Left ventricle myocardium inferior (tissue), 1 donor: ENCODE data around the gene TXNRD2. TPM values are rescaled to one million over a fixed set of nuclear protein-coding genes. Genes with fewer than 3 reads are reported as not detected.

ENCODE experiments used
- DNase-seq: peaks from one replicate; pipeline ENCODE4 v3.0.0-alpha.2; 2020
- H3K27ac ChIP-seq: fragments of 200-600 bp; replicated peaks from 2 replicates; pipeline ENCODE4 v1.8.0; 2021
- H3K27me3 ChIP-seq: fragments of 200-600 bp; 2 replicates; pipeline ENCODE4 v1.8.0; 2021; ENCODE audit warnings: low read depth
- H3K36me3 ChIP-seq: fragments of 200-600 bp; 2 replicates; pipeline ENCODE4 v1.8.0; 2021
- H3K4me1 ChIP-seq: fragments of 200-600 bp; 2 replicates; pipeline ENCODE4 v1.8.0; 2021
- H3K4me3 ChIP-seq: fragments of 200-600 bp; 2 replicates; pipeline ENCODE4 v1.8.0; 2021; ENCODE audit warnings: mild to moderate bottlenecking, moderate library complexity
- H3K9me3 ChIP-seq: fragments of 200-600 bp; replicated peaks from 2 replicates; pipeline ENCODE4 v1.8.0; 2021
- intact Hi-C: fragments of 100-400 bp; cut with micrococcal nuclease; formaldehyde crosslinking; loops from one replicate; pipeline ENCODE4 v1.11.0; 2022
- total RNA-seq: library from RNA; stranded (reverse); fragmentation: NEBNext Ultra II Directional; extraction: Animal tissue kit (Norgen Biotek cat#: 25700); gene quantifications from one replicate; pipeline ENCODE4 v1.2.1, GENCODE V29; 2021
- TF ChIP-seq, protein P1 (sequence below): fragments of 200-600 bp; IDR thresholded peaks from 2 replicates; pipeline ENCODE4 v1.8.0; 2021; ENCODE audit warnings: antibody characterized with exemption, mild to moderate bottlenecking, borderline replicate concordance
- donor health status: DM: no; HTN: yes; CAD: no; lungs with severe emphysema.

TXNRD2 gene
- total RNA-seq, 1 donor from 2014 or later, result 35.2 TPM

DNA sequence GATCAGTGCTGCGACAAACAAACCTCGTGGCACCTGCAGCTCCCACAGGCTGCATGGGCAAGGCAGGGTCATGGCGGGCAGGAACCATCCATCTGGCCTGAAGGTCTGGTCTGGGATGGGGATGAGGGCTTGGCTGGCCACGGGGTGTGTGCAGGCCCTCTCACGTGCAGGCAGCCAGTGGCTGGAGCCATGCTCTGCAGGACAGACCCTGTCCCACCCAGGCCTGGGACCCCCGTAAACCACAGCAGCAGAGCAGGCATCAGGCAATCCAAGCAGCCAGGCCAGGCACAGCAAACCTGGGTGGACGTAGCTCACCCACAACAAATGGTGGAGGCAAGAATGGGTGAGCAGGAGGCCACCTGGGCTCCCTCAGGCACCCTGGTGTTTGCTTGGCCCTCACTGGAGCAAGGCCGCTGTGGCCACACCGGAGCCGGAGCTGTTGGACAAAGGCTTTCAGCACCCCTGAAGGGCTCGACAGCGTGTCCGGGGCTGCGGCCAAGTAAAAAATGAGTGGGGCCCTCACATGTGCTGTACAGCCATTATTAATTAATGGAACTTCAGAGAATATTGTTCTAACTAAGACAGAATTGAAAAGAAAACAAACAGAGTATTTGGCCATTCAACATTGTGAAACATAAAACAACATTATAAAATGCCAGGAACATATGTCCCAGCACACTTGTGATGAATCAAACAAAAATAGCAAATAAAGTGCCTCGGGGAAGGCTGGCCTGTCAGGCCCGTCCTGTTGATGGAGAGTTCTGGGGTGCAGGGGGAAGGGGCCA is 63.0 kb downstream of the TXNRD2 start:
- no peak for DNase-seq
- intact Hi-C loops, result no loop called here
- H3K36me3 ChIP-seq, result no peaks in the 10 kb centered on the region
- no peaks in the 10 kb centered on the region for H3K9me3 ChIP-seq
- no peak overlapping the region for H3K4me3 ChIP-seq
- H3K4me1 ChIP-seq, result peaks cover 37% of the 10 kb centered on the region
- TF ChIP-seq, protein P1, sequence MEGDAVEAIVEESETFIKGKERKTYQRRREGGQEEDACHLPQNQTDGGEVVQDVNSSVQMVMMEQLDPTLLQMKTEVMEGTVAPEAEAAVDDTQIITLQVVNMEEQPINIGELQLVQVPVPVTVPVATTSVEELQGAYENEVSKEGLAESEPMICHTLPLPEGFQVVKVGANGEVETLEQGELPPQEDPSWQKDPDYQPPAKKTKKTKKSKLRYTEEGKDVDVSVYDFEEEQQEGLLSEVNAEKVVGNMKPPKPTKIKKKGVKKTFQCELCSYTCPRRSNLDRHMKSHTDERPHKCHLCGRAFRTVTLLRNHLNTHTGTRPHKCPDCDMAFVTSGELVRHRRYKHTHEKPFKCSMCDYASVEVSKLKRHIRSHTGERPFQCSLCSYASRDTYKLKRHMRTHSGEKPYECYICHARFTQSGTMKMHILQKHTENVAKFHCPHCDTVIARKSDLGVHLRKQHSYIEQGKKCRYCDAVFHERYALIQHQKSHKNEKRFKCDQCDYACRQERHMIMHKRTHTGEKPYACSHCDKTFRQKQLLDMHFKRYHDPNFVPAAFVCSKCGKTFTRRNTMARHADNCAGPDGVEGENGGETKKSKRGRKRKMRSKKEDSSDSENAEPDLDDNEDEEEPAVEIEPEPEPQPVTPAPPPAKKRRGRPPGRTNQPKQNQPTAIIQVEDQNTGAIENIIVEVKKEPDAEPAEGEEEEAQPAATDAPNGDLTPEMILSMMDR, result no peak
- H3K27me3 ChIP-seq, result no peaks in the 10 kb centered on the region
- no peak overlapping the region for H3K27ac ChIP-seq

DNA sequence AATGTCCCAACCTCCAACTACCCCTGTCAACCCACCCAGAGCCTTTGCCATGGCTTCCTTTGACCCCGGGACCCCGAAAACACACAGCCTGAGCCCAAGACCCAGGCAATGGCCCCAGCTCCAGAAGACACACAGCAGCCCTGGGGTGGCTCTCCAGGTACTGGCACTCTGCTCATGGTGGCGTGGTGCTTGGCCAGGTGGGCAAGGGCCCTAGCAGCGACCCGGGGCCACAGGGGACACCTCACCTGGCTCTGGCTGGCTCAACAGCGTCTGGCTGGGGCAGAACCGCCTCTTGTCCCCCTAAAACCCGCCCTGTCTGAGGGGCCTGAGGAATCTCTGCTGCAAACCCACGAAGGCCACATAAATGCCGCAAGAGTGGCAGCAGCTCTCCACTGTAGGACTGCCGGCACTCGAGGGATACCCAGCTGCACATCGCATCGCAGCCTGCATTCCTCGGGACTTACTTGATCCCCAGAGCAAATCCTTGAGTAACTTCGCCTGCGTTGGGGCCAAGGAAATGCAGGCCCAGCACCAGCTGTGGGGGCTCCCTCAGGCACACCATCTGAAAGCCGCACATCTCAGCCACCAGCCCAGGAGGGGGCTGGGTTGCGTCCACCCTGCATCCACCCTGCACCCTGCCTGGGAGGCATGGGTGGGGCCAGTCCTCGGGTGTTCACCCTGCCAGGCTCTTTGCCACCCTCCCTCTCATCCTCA is 63.8 kb downstream of the TXNRD2 start:
- Histone ChIP-seq H3K9me3 (no peaks in the 10 kb centered on the region), H3K27me3 (no peaks in the 10 kb centered on the region), H3K27ac (no peak overlapping the region), H3K36me3 (no peaks in the 10 kb centered on the region), H3K4me3 (no peak overlapping the region), H3K4me1 (peaks cover 38% of the 10 kb centered on the region)
- DNase-seq, result no peak
- intact Hi-C loops, result no loop called here
- TF ChIP-seq, protein P1, result no peak

DNA sequence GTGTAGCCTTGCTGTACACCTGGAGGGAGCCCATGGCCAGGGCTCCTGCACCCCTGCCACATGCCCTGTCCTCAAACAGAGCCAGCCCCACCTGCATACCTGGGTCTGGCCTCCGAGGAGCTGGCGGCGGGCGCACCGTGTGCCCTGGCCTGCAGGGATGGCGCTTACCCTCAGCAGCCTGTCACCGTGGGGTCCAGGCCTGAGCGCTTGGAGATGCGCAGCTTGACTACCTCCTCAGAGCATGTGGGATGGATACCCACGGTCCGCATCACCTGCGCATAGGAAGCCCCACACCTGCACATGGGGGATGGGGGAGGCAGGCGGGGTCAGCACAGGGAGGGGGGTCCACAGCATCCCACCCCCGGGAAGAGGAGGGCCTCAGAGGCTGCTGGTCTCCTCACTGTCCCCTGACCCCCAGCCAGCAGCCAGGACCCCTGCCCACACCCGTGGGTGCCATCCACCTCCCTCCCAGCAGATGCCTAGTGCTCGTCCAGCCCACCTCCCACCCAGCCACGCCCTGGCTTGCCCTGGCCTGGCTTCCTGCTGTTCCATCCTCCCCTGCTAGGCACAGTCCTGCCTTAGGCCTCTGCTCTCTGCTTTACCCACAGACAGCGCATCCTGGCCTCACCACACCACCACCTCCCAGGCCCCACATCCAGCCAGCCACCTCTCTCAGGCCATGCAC is 64.5 kb downstream of the TXNRD2 start:
- H3K36me3 ChIP-seq, result no peaks in the 10 kb centered on the region
- no peaks in the 10 kb centered on the region for H3K27me3 ChIP-seq
- H3K4me1 ChIP-seq, result peaks cover 37% of the 10 kb centered on the region
- TF ChIP-seq, protein P1, result no peak
- intact Hi-C loops, result no loop called here
- DNase-seq, result no peak
- H3K9me3 ChIP-seq, result no peaks in the 10 kb centered on the region
- H3K4me3 ChIP-seq, result no peak overlapping the region
- H3K27ac ChIP-seq, result no peak overlapping the region

DNA sequence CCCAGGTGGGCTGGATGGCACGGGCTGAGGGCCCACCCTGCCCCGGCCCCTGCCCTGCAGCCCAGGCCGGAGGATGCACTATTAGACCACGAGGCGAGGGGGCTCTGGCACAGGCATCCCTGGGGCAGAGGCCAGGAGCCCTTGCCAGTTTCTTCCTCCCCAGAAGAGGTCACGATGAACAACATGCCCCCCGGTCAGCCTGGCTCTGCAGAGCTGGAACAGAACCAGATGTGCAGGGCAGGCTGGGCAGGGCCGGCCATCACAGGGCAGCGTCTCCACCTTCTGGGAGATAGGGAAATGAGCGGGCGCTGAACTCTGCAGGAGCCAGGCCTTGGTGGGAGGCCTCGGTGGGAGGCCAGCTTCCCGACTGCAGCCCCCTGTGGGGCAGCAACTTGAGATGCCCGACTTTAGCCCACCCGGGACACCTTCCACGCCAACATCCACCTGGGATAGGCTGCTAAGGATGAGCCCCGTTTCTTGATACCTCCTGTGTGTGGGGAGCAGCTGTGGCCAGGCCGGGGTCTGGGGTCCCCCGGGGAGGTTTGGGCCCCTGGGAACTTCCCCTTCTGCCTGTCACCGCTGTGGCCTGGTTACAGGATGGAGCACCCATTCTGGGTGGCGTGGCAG is 65.2 kb downstream of the TXNRD2 start:
- TF ChIP-seq, protein P1, result no peak
- peak; percentile 6 for DNase-seq
- H3K36me3 ChIP-seq, result no peaks in the 10 kb centered on the region
- no peaks in the 10 kb centered on the region for H3K9me3 ChIP-seq
- H3K27me3 ChIP-seq, result no peaks in the 10 kb centered on the region
- no peak overlapping the region for H3K4me3 ChIP-seq
- peaks cover 30% of the 10 kb centered on the region for H3K4me1 ChIP-seq
- H3K27ac ChIP-seq, result no peak overlapping the region
- intact Hi-C loops, result no loop called here
